Body of pancreas (tissue), 4 donors: ENCODE results near the gene COA8.

ENCODE experiments used
- POLR2A ChIP-seq, 3 donors: fragments of 450-650 bp; IDR thresholded peaks; one replicate each; pipeline ENCODE4 v1.6.1; 2016; ENCODE audit warnings: antibody characterized with exemption in 3 of 3, mild to moderate bottlenecking in 2 of 3
- TF ChIP-seq, protein P1 (sequence below), 7 experiments: fragments of 450-650 bp in 4 of 7; fragments of 200-600 bp in 3 of 7; sonication (generic) in 3 of 7; IDR thresholded peaks; one replicate each; pipeline ENCODE4 v1.5.1; 2016 to 2019; ENCODE audit warnings: antibody characterized with exemption in 7 of 7

GRCh38 chr14:103574104-103574503 is 11.3 kb downstream of the COA8 start:
- TF ChIP-seq, protein P1, sequence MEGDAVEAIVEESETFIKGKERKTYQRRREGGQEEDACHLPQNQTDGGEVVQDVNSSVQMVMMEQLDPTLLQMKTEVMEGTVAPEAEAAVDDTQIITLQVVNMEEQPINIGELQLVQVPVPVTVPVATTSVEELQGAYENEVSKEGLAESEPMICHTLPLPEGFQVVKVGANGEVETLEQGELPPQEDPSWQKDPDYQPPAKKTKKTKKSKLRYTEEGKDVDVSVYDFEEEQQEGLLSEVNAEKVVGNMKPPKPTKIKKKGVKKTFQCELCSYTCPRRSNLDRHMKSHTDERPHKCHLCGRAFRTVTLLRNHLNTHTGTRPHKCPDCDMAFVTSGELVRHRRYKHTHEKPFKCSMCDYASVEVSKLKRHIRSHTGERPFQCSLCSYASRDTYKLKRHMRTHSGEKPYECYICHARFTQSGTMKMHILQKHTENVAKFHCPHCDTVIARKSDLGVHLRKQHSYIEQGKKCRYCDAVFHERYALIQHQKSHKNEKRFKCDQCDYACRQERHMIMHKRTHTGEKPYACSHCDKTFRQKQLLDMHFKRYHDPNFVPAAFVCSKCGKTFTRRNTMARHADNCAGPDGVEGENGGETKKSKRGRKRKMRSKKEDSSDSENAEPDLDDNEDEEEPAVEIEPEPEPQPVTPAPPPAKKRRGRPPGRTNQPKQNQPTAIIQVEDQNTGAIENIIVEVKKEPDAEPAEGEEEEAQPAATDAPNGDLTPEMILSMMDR (IDR thresholded peaks at IDR 0.05), result no peak
- TF ChIP-seq POLR2A (IDR thresholded peaks at IDR 0.05), result no peak
